ENCODE data around the gene SYAP1. TPM values are rescaled to one million over a fixed set of nuclear protein-coding genes. Genes with fewer than 3 reads are reported as not detected.
"Not testable (repeated sequence)": the region's sequence is repeated elsewhere in the genome, so short reads cannot be mapped to it uniquely, and the experiment has no call there.

The SYAP1 gene
- total and polyA plus RNA-seq, 10 of the 15 experiments (the other 5 are each of a cell fraction or from before 2014, with no cell fraction given), result 5.9 to 29.9 (median 16.2) TPM

- 100% methylated on average over 1 of the region's 6 CpGs for WGBS (ENCODE audit: insufficient coverage, insufficient replicate concordance, low lambda C conversion rate, missing lambda C conversion rate)
- RAD21 ChIA-PET (ENCODE audit: unreplicated experiment); H2AFZ ChIP-seq (ENCODE audit: control insufficient read depth, low read depth, low read length); SMC1A ChIA-PET (ENCODE audit: uncharacterized antibody, unreplicated experiment); H3K27ac ChIP-seq (ENCODE audit: control insufficient read depth, insufficient read depth); BruUV-seq (replicated peaks); in situ Hi-C loops (cut with MboI); H3K4me2 ChIP-seq (ENCODE audit: control insufficient read depth, insufficient read depth); CTCF ChIA-PET; H4K20me1 ChIP-seq (ENCODE audit: control insufficient read depth, insufficient read depth); H3K4me3 ChIP-seq; H3K9me3 ChIP-seq (replicated peaks; ENCODE audit: control insufficient read depth, insufficient read depth, low read length); H3K27me3 ChIP-seq (replicated peaks in 1 of 2; ENCODE audit: control insufficient read depth in 2 of 2, insufficient read depth in 2 of 2, low read length in 1 of 2); H3K4me1 ChIP-seq (ENCODE audit: control insufficient read depth, insufficient read depth, low read length); H3K36me3 ChIP-seq (ENCODE audit: control insufficient read depth in 2 of 2, insufficient read depth in 2 of 2, low read length in 1 of 2); DNase-seq (ENCODE audit: low read depth, low spot score); H3K9ac ChIP-seq (ENCODE audit: control insufficient read depth, insufficient read depth, low read length); intact Hi-C loops (cut with micrococcal nuclease; ENCODE audit: unreplicated experiment); FAIRE-seq; ATAC-seq: not testable (repeated sequence)
- POLR2A ChIA-PET, result interaction anchor here (0.6 kb wide), 1 partner anchor 323 kb away, joined by 3 read pairs; no protein-coding TSS in a partner anchor
- H3K79me2 ChIP-seq (ENCODE audit: control insufficient read depth, insufficient read depth, low read length), result peaks cover 18% of the 10 kb centered on the region
Observed at GRCh38 chrX:16715638-16716037, 3.8 kb upstream of the SYAP1 start.

- H3K4me1 ChIP-seq (ENCODE audit: control insufficient read depth, insufficient read depth, low read length); H3K36me3 ChIP-seq (ENCODE audit: control insufficient read depth in 2 of 2, insufficient read depth in 2 of 2, low read length in 1 of 2); DNase-seq (ENCODE audit: low read depth, low spot score); H4K20me1 ChIP-seq (ENCODE audit: control insufficient read depth, insufficient read depth); H3K4me3 ChIP-seq; ATAC-seq; H3K27ac ChIP-seq (ENCODE audit: control insufficient read depth, insufficient read depth); H3K9me3 ChIP-seq (replicated peaks; ENCODE audit: control insufficient read depth, insufficient read depth, low read length); H3K9ac ChIP-seq (ENCODE audit: control insufficient read depth, insufficient read depth, low read length); H3K27me3 ChIP-seq (replicated peaks in 1 of 2; ENCODE audit: control insufficient read depth in 2 of 2, insufficient read depth in 2 of 2, low read length in 1 of 2); H2AFZ ChIP-seq (ENCODE audit: control insufficient read depth, low read depth, low read length); RAD21 ChIA-PET (ENCODE audit: unreplicated experiment); in situ Hi-C loops (cut with MboI); intact Hi-C loops (cut with micrococcal nuclease; ENCODE audit: unreplicated experiment); SMC1A ChIA-PET (ENCODE audit: uncharacterized antibody, unreplicated experiment); CTCF ChIA-PET; BruUV-seq (replicated peaks); H3K4me2 ChIP-seq (ENCODE audit: control insufficient read depth, insufficient read depth); FAIRE-seq: not testable (repeated sequence)
- POLR2A ChIA-PET, result interaction anchor here (0.7 kb wide), 1 partner anchor 83 kb away, joined by 3 read pairs; no protein-coding TSS in a partner anchor
- 45% methylated on average over 6 of the region's 6 CpGs for WGBS (ENCODE audit: insufficient coverage, insufficient replicate concordance, low lambda C conversion rate, missing lambda C conversion rate)
- H3K79me2 ChIP-seq (ENCODE audit: control insufficient read depth, insufficient read depth, low read length), result peaks cover 22% of the 10 kb centered on the region
Observed at GRCh38 chrX:16716451-16716850, 3.0 kb upstream of the SYAP1 start.
